Liver (tissue), 9 donors: ENCODE data around the gene THOC7. TPM values are rescaled to one million over a fixed set of nuclear protein-coding genes. Genes with fewer than 3 reads are reported as not detected.

Source experiments
- DNase-seq: peaks from one replicate; pipeline ENCODE4 v3.0.0-alpha.2; 2017; ENCODE audit warnings: low spot score
- H3K27ac ChIP-seq, 2 donors: one replicate each; pipeline ENCODE4 v1.7.0; 2013; ENCODE audit warnings: inconsistent platforms in 2 of 2, low read length in 2 of 2, control low read depth in 1 of 2, low read depth in 1 of 2, mild to moderate bottlenecking in 1 of 2
- H3K27me3 ChIP-seq, 4 donors: one replicate each; pipeline versions ENCODE4 v1.6.1 to v1.7.0; 2013; ENCODE audit warnings: low read length in 3 of 4, inconsistent platforms in 1 of 4, mild to moderate bottlenecking in 1 of 4, moderate library complexity in 1 of 4; ENCODE audit not compliant: control insufficient read depth in 4 of 4, insufficient read depth in 4 of 4
- H3K36me3 ChIP-seq, 4 donors: one replicate each; pipeline versions ENCODE4 v1.6.1 to v1.7.0; 2013; ENCODE audit warnings: low read length in 3 of 4, mild to moderate bottlenecking in 3 of 4, low read depth in 1 of 4, moderate library complexity in 1 of 4; ENCODE audit not compliant: control insufficient read depth in 4 of 4, insufficient read depth in 3 of 4
- H3K4me1 ChIP-seq, 4 donors: one replicate each; pipeline versions ENCODE4 v1.6.1 to v1.7.0; 2013; ENCODE audit warnings: low read length in 3 of 4, mild to moderate bottlenecking in 3 of 4, moderate library complexity in 1 of 4; ENCODE audit not compliant: control insufficient read depth in 4 of 4, insufficient read depth in 4 of 4
- H3K4me3 ChIP-seq, 3 donors: one replicate each; pipeline versions ENCODE4 v1.6.1 to v1.7.0; 2013; ENCODE audit warnings: low read length in 3 of 3, control low read depth in 1 of 3, low read depth in 1 of 3, mild to moderate bottlenecking in 1 of 3
- H3K9ac ChIP-seq, 2 donors: one replicate each; pipeline ENCODE4 v1.7.0; 2013; ENCODE audit warnings: low read length in 2 of 2, mild to moderate bottlenecking in 2 of 2, moderate library complexity in 2 of 2, control low read depth in 1 of 2, low read depth in 1 of 2
- H3K9me3 ChIP-seq, 4 donors: one replicate each; pipeline versions ENCODE4 v1.6.1 to v1.7.0; 2013; ENCODE audit warnings: low read length in 3 of 4; ENCODE audit not compliant: control insufficient read depth in 4 of 4
- ATF3 ChIP-seq: IDR thresholded peaks from 2 replicates; pipeline ENCODE4 v1.6.1; 2016; ENCODE audit warnings: antibody characterized with exemption
- CTCF ChIP-seq: fragments of 150-350 bp; IDR thresholded peaks from 2 replicates; pipeline ENCODE4 v1.5.1; 2017; ENCODE audit warnings: improper control_type of control experiment, low read depth, low read length; ENCODE audit not compliant: missing input control
- EGR1 ChIP-seq, 2 donors: IDR thresholded peaks; 2 replicates each; pipeline ENCODE4 v1.6.1; 2016 to 2018; ENCODE audit warnings: antibody characterized with exemption in 2 of 2, low read depth in 2 of 2
- FOXA1 ChIP-seq: IDR thresholded peaks from 2 replicates; pipeline ENCODE4 v1.6.1; 2016; ENCODE audit warnings: antibody characterized with exemption
- FOXA2 ChIP-seq: IDR thresholded peaks from 2 replicates; pipeline ENCODE4 v1.6.1; 2016; ENCODE audit warnings: antibody characterized with exemption
- GABPA ChIP-seq, 2 donors: IDR thresholded peaks in 1 of 2; conservative IDR thresholded peaks in 1 of 2; 2 replicates each; pipeline ENCODE4 v1.6.1; 2016; ENCODE audit warnings: antibody characterized with exemption in 2 of 2, mild to moderate bottlenecking in 1 of 2, moderate library complexity in 1 of 2
- HNF4G ChIP-seq: IDR thresholded peaks from 2 replicates; pipeline ENCODE4 v1.6.1; 2016; ENCODE audit warnings: antibody characterized with exemption
- JUND ChIP-seq, 2 donors: IDR thresholded peaks; 2 replicates each; pipeline ENCODE4 v1.6.1; 2016; ENCODE audit warnings: antibody characterized with exemption in 2 of 2
- MAX ChIP-seq: IDR thresholded peaks from 2 replicates; pipeline ENCODE4 v1.6.1; 2016; ENCODE audit warnings: antibody characterized with exemption
- NR2F2 ChIP-seq: IDR thresholded peaks from 2 replicates; pipeline ENCODE4 v1.6.1; 2016; ENCODE audit warnings: antibody characterized with exemption
- RAD21 ChIP-seq, 2 donors: IDR thresholded peaks; 2 replicates each; pipeline ENCODE4 v1.6.1; 2016; ENCODE audit warnings: antibody characterized with exemption in 2 of 2, mild to moderate bottlenecking in 2 of 2
- REST ChIP-seq: IDR thresholded peaks from 2 replicates; pipeline ENCODE4 v1.6.1; 2016; ENCODE audit warnings: antibody characterized with exemption, mild to moderate bottlenecking
- RXRA ChIP-seq, 2 donors: IDR thresholded peaks; 2 replicates each; pipeline ENCODE4 v1.6.1; 2017 to 2018; ENCODE audit warnings: antibody characterized with exemption in 2 of 2, mild to moderate bottlenecking in 1 of 2
- SP1 ChIP-seq: IDR thresholded peaks from 2 replicates; pipeline ENCODE4 v1.6.1; 2018; ENCODE audit warnings: antibody characterized with exemption, mild to moderate bottlenecking
- TAF1 ChIP-seq: conservative IDR thresholded peaks from 2 replicates; pipeline ENCODE4 v1.6.1; 2016; ENCODE audit warnings: antibody characterized with exemption, mild to moderate bottlenecking
- YY1 ChIP-seq: IDR thresholded peaks from 2 replicates; pipeline ENCODE4 v1.6.1; 2016; ENCODE audit warnings: antibody characterized with exemption, mild to moderate bottlenecking
- ZBTB33 ChIP-seq: IDR thresholded peaks from 2 replicates; pipeline ENCODE4 v1.6.1; 2016; ENCODE audit warnings: antibody characterized with exemption
- WGBS: extraction: QIAGEN DNeasy Blood & Tissue Kit; methylation state at CpG from one replicate; pipeline ENCODE4 v1.1.7; 2013; 5-methylcytosine and 5-hydroxymethylcytosine counted together
- polyA plus RNA-seq, 2 donors: library from polyadenylated mRNA; stranded (reverse) in 1 of 2; unstranded in 1 of 2; fragments of 200-250 nt in 1 of 2; fragments of >200 nt in 1 of 2; fragmentation: Nextera tagmentation in 1 of 2; extraction: Ambion mirVana in 1 of 2; gene quantifications; one replicate each; pipeline versions ENCODE4 v1.2.1 to v1.2.3, GENCODE V29; 2013 to 2015
- total RNA-seq, 2 donors: library from RNA; depleted of rRNA; stranded (reverse); fragments of >200 nt; gene quantifications; one replicate each; pipeline ENCODE4 v1.2.3, GENCODE V29; 2014
- donor health status: healthy.
- donor health status: healthy.
- donor health status: healthy.
- donor health status: healthy.
- donor health status: healthy.

Gene THOC7
- total and polyA plus RNA-seq, 4 donors, result 11.7 to 38.6 (median 23.0) TPM

GRCh38 chr3:63803911-63804310 is 59.7 kb downstream of the THOC7 start:
- no peaks in the 10 kb centered on the region for H3K27me3 ChIP-seq
- H3K27ac ChIP-seq, result no peak overlapping the region
- 91% methylated on average over 5 of the region's 5 CpGs for WGBS
- no peaks in the 10 kb centered on the region for H3K9me3 ChIP-seq
- no peaks in the 10 kb centered on the region for H3K4me1 ChIP-seq
- no peak for DNase-seq
- no peak for TF ChIP-seq FOXA1
- no peak for TF ChIP-seq MAX
- no peak for TF ChIP-seq SP1
- no peak for TF ChIP-seq RXRA (IDR thresholded peaks at IDR 0.05)
- TF ChIP-seq GABPA (IDR thresholded peaks at IDR 0.05 in 1 of 2, conservative IDR thresholded peaks at IDR 0.05 in 1 of 2), result no peak
- TF ChIP-seq CTCF, result no peak
- TF ChIP-seq ZBTB33, result no peak
- TF ChIP-seq EGR1 (IDR thresholded peaks at IDR 0.05; ENCODE audit: low read depth in 2 of 2), result no peak
- no peak for TF ChIP-seq FOXA2
- no peak for TF ChIP-seq TAF1
- no peak for TF ChIP-seq YY1
- TF ChIP-seq HNF4G, result no peak
- TF ChIP-seq RAD21 (IDR thresholded peaks at IDR 0.05), result no peak
- no peak for TF ChIP-seq NR2F2
- TF ChIP-seq ATF3, result no peak
- TF ChIP-seq REST, result no peak
- no peak overlapping the region for H3K9ac ChIP-seq
- no peak overlapping the region for H3K4me3 ChIP-seq
- H3K36me3 ChIP-seq, result no peaks in the 10 kb centered on the region

GRCh38 chr3:63800097-63800496 is 63.5 kb downstream of the THOC7 start:
- H3K27me3 ChIP-seq, result no peaks in the 10 kb centered on the region
- whole genome bisulfite sequencing, result 85% methylated on average over 5 of the region's 5 CpGs
- H3K9me3 ChIP-seq, result no peaks in the 10 kb centered on the region
- H3K36me3 ChIP-seq, result no peaks in the 10 kb centered on the region
- H3K27ac ChIP-seq, result no peak overlapping the region
- DNase-seq, result no peak
- no peak overlapping the region for H3K4me3 ChIP-seq
- H3K9ac ChIP-seq, result no peak overlapping the region
- TF ChIP-seq JUND (IDR thresholded peaks at IDR 0.05), result no peak
- no peak for TF ChIP-seq GABPA (IDR thresholded peaks at IDR 0.05 in 1 of 2, conservative IDR thresholded peaks at IDR 0.05 in 1 of 2)
- TF ChIP-seq REST, result no peak
- TF ChIP-seq EGR1 (IDR thresholded peaks at IDR 0.05; ENCODE audit: low read depth in 2 of 2), result no peak
- no peak for TF ChIP-seq ZBTB33
- no peaks in the 10 kb centered on the region for H3K4me1 ChIP-seq
